Gastroesophageal sphincter (tissue), 4 donors: Measurements from ENCODE around the gene CTIF. TPM values are rescaled to one million over a fixed set of nuclear protein-coding genes. Genes with fewer than 3 reads are reported as not detected.
"Not testable (repeated sequence)": the region's sequence is repeated elsewhere in the genome, so short reads cannot be mapped to it uniquely, and the experiment has no call there.

Experiments
- ATAC-seq: fragments of 150-250 bp; one replicate; pipeline ENCODE4 v1.9.1; 2016; ENCODE audit warnings: mild to moderate bottlenecking, moderate library complexity
- H3K27ac ChIP-seq, 4 donors: fragments of 200-600 bp; sonication (generic) in 3 of 4; 1 replicate in 3 of 4; 2 replicates in 1 of 4; pipeline ENCODE4 v1.5.1; 2016 to 2019
- H3K27me3 ChIP-seq: fragments of 200-600 bp; sonication (generic); one replicate; pipeline ENCODE4 v1.5.1; 2019
- H3K36me3 ChIP-seq, 2 donors: fragments of 200-600 bp; sonication (generic); one replicate each; pipeline ENCODE4 v1.5.1; 2019; ENCODE audit warnings: control low read depth in 1 of 2
- H3K4me1 ChIP-seq, 3 donors: fragments of 200-600 bp; sonication (generic); 1 replicate in 2 of 3; 2 replicates in 1 of 3; pipeline ENCODE4 v1.5.1; 2016 to 2019; ENCODE audit warnings: control low read depth in 2 of 3
- H3K4me3 ChIP-seq, 2 donors: fragments of 200-600 bp; sonication (generic); one replicate each; pipeline ENCODE4 v1.5.1; 2019; ENCODE audit warnings: mild to moderate bottlenecking in 1 of 2, moderate library complexity in 1 of 2
- H3K9me3 ChIP-seq, 3 donors: fragments of 200-600 bp; sonication (generic); one replicate each; pipeline ENCODE4 v1.5.1; 2017 to 2019; ENCODE audit warnings: control low read depth in 2 of 3
- CTCF ChIP-seq, 4 experiments: fragments of 200-600 bp in 2 of 4; fragments of 450-650 bp in 2 of 4; sonication (generic) in 1 of 4; IDR thresholded peaks; one replicate each; pipeline ENCODE4 v1.5.1; 2017 to 2019; ENCODE audit warnings: antibody characterized with exemption in 4 of 4, mild to moderate bottlenecking in 2 of 4, moderate library complexity in 2 of 4
- EP300 ChIP-seq: sonication (generic); formaldehyde crosslinking; IDR thresholded peaks from one replicate; pipeline ENCODE4 v1.6.1; 2017; ENCODE audit warnings: antibody characterized with exemption, mild to moderate bottlenecking
- POLR2A ChIP-seq, 2 donors: fragments of 450-650 bp; IDR thresholded peaks; one replicate each; pipeline ENCODE4 v1.6.1; 2017; ENCODE audit warnings: antibody characterized with exemption in 2 of 2, mild to moderate bottlenecking in 2 of 2, moderate library complexity in 1 of 2
- POLR2AphosphoS5 ChIP-seq: sonication (generic); formaldehyde crosslinking; IDR thresholded peaks from one replicate; pipeline ENCODE4 v1.6.1; 2017; ENCODE audit warnings: antibody characterized with exemption
- WGBS, 2 donors: methylation state at CpG; one replicate each; pipeline ENCODE4 v1.1.5; 2018; ENCODE audit warnings: low coverage in 1 of 2; 5-methylcytosine and 5-hydroxymethylcytosine counted together
- total RNA-seq, 4 donors: library from RNA; depleted of rRNA; stranded (reverse); fragments of >200 nt; gene quantifications; one replicate each; pipeline ENCODE4 v1.1.0, GENCODE V29; 2016

The CTIF gene
- total RNA-seq, 4 donors from 2014 or later: 31.4 to 124 (median 78.1) TPM

GRCh38 chr18:48869591-48869990 lies 330.8 kb downstream of the CTIF start:
- no peak for TF ChIP-seq POLR2A (IDR thresholded peaks at IDR 0.05)
- TF ChIP-seq EP300: no peak
- TF ChIP-seq POLR2AphosphoS5: no peak
- Histone ChIP-seq H3K9me3 (peaks cover 0 to 6% (median 0%) of the 10 kb centered on the region in 3 donors), H3K27me3 (no peaks in the 10 kb centered on the region), H3K4me1 (peaks cover 0 to 20% (median 6%) of the 10 kb centered on the region in 3 donors), H3K36me3 (no peaks in the 10 kb centered on the region), H3K27ac (no peak overlapping the region), H3K4me3 (no peak overlapping the region)
- ATAC-seq: no peak
- WGBS, 2 donors: no CpG with 5 or more reads among the region's 5 CpGs

- not testable (repeated sequence) for ATAC-seq, H3K36me3 ChIP-seq, H3K27ac ChIP-seq, H3K27me3 ChIP-seq, H3K4me3 ChIP-seq, H3K9me3 ChIP-seq
- peaks cover 0 to 20% (median 6%) of the 10 kb centered on the region in 3 donors for H3K4me1 ChIP-seq
- 93 to 100% methylated on average over 1 to 3 of the region's 13 CpGs for WGBS, 2 donors
Measured at GRCh38 chr18:48870926-48871325, 332.1 kb downstream of the CTIF start.

- Histone ChIP-seq H3K4me3 (no peak overlapping the region), H3K9me3 (no peaks in the 10 kb centered on the region), H3K36me3 (no peaks in the 10 kb centered on the region), H3K27ac (no peak overlapping the region), H3K27me3 (no peaks in the 10 kb centered on the region), H3K4me1 (peaks cover 0 to 14% (median 6%) of the 10 kb centered on the region in 3 donors)
- ATAC-seq: no peak
- TF ChIP-seq EP300 (no peak), POLR2A (IDR thresholded peaks at IDR 0.05) (no peak), CTCF (IDR thresholded peaks at IDR 0.05) (no peak)
- 83 to 93% methylated on average over 1 to 5 of the region's 23 CpGs for WGBS, 2 donors
Measured at GRCh38 chr18:48871391-48872166, 332.7 kb downstream of the CTIF start.

- Histone ChIP-seq H3K4me1 (peaks cover 0 to 11% (median 6%) of the 10 kb centered on the region in 3 donors), H3K36me3 (no peaks in the 10 kb centered on the region), H3K9me3 (no peaks in the 10 kb centered on the region), H3K27me3 (no peaks in the 10 kb centered on the region), H3K4me3 (no peak overlapping the region), H3K27ac (no peak overlapping the region)
- 78 to 92% methylated on average over 8 to 14 of the region's 20 CpGs for WGBS, 2 donors
- TF ChIP-seq POLR2A (IDR thresholded peaks at IDR 0.05) (no peak), EP300 (no peak), POLR2AphosphoS5 (no peak), CTCF (IDR thresholded peaks at IDR 0.05) (no peak)
- no peak for ATAC-seq
Measured at GRCh38 chr18:48872234-48873145, 333.7 kb downstream of the CTIF start.

- 89 to 96% methylated on average over 1 to 4 of the region's 5 CpGs for WGBS, 2 donors
- peaks cover 0 to 11% (median 6%) of the 10 kb centered on the region in 3 donors for H3K4me1 ChIP-seq
- no peak for ATAC-seq
- no peaks in the 10 kb centered on the region for H3K27me3 ChIP-seq
- TF ChIP-seq POLR2AphosphoS5: no peak
- TF ChIP-seq EP300: no peak
- no peak for TF ChIP-seq CTCF (IDR thresholded peaks at IDR 0.05)
- no peak for TF ChIP-seq POLR2A (IDR thresholded peaks at IDR 0.05)
- no peak overlapping the region for H3K4me3 ChIP-seq
- no peak overlapping the region for H3K27ac ChIP-seq
- no peaks in the 10 kb centered on the region for H3K36me3 ChIP-seq
- no peaks in the 10 kb centered on the region for H3K9me3 ChIP-seq
Measured at GRCh38 chr18:48874233-48874632, 335.4 kb downstream of the CTIF start.
